GM19023 (cell line): Measurements from ENCODE around the gene LARP4B.
A peak's percentile ranks its signal among the peaks of the same experiment; 100 is the strongest.
"Not testable (repeated sequence)": the region's sequence is repeated elsewhere in the genome, so short reads cannot be mapped to it uniquely, and the experiment has no call there.

Experiments used
- ATAC-seq: cut with Tn5 transposase; IDR thresholded peaks from one replicate; pipeline ENCODE4 v1.9.1; 2021; ENCODE audit warnings: mild to moderate bottlenecking, moderate library complexity; ENCODE audit not compliant: unreplicated experiment

LARP4B gene

GRCh38 chr10:958856-959255 lies 27.4 kb upstream of the LARP4B start:
- ATAC-seq: no peak

GRCh38 chr10:958106-958505 lies 26.6 kb upstream of the LARP4B start:
- ATAC-seq: no peak

- no peak for ATAC-seq
Observed at GRCh38 chr10:955820-956217, 24.3 kb upstream of the LARP4B start.

GRCh38 chr10:955127-955819 lies 23.8 kb upstream of the LARP4B start:
- ATAC-seq: no peak

- ATAC-seq: no peak
Observed at GRCh38 chr10:954396-954795, 22.9 kb upstream of the LARP4B start.

GRCh38 chr10:953836-954235 lies 22.3 kb upstream of the LARP4B start:
- no peak for ATAC-seq

- no peak for ATAC-seq
Observed at GRCh38 chr10:949446-949845, 17.9 kb upstream of the LARP4B start.

- ATAC-seq: no peak
Observed at GRCh38 chr10:948347-948746, 16.8 kb upstream of the LARP4B start.

GRCh38 chr10:947881-948280 lies 16.4 kb upstream of the LARP4B start:
- no peak for ATAC-seq

GRCh38 chr10:947051-947450 lies 15.5 kb upstream of the LARP4B start:
- no peak for ATAC-seq

- no peak for ATAC-seq
Observed at GRCh38 chr10:945778-946177, 14.3 kb upstream of the LARP4B start.

- ATAC-seq: peak; percentile 43
Observed at GRCh38 chr10:944034-944831, 12.7 kb upstream of the LARP4B start.

GRCh38 chr10:943334-944033 lies 12.0 kb upstream of the LARP4B start:
- peak; percentile 51 for ATAC-seq

GRCh38 chr10:938941-939678 lies 7.6 kb upstream of the LARP4B start:
- no peak for ATAC-seq

GRCh38 chr10:934746-935406 lies 3.4 kb upstream of the LARP4B start:
- ATAC-seq: no peak

GRCh38 chr10:934165-934564 lies 2.7 kb upstream of the LARP4B start:
- ATAC-seq: not testable (repeated sequence)

GRCh38 chr10:932589-932988 lies 1.1 kb upstream of the LARP4B start:
- ATAC-seq: no peak

- no peak for ATAC-seq
Observed at GRCh38 chr10:930625-931325, 730 bp downstream of the LARP4B start.

GRCh38 chr10:929960-930624 lies 1.4 kb downstream of the LARP4B start:
- ATAC-seq: no peak
